OCI-LY7 (cell line): ENCODE measurements around the gene INSRR. TPM values are rescaled to one million over a fixed set of nuclear protein-coding genes. Genes with fewer than 3 reads are reported as not detected.

Source experiments
- BruUV-seq: library from RNA; stranded (reverse); fragments of 400-500 nt; replicated peaks from 2 replicates; lab custom pipeline; 2021; lab: Mats Ljungman, UMichigan
- CTCF ChIA-PET: fragments of 300-600 bp; sonication (Branson Sonifier 250); formaldehyde crosslinking; loops from one replicate; lab custom pipeline; 2022; ENCODE audit warnings: antibody characterized with exemption; ENCODE audit not compliant: unreplicated experiment; lab: Charles Lee
- POLR2A ChIA-PET: fragments of 300-600 bp; sonication (Branson Sonifier 250); formaldehyde crosslinking; loops from one replicate; lab custom pipeline; 2022; ENCODE audit warnings: antibody characterized with exemption; lab: Charles Lee
- DNase-seq: peaks from one replicate; pipeline ENCODE4 v3.0.0-alpha.2; 2015; ENCODE audit warnings: low spot score
- H2AFZ ChIP-seq: fragments of 200-600 bp; sonication (generic), shearing (Covaris generic); 2 replicates; pipeline ENCODE4 v1.6.1; 2014; ENCODE audit warnings: mild to moderate bottlenecking, antibody characterized with exemption, low read length, moderate library complexity
- H3K27ac ChIP-seq: fragments of 200-600 bp; sonication (generic); 2 replicates; pipeline ENCODE4 v1.5.1; 2014; ENCODE audit warnings: mixed run types, low read depth, mild to moderate bottlenecking, moderate library complexity, low read length, inconsistent platforms; ENCODE audit not compliant: poor library complexity, severe bottlenecking
- H3K36me3 ChIP-seq: fragments of 200-600 bp; sonication (generic); 2 replicates; pipeline ENCODE4 v1.6.1; 2014; ENCODE audit warnings: mild to moderate bottlenecking, antibody characterized with exemption, low read length, moderate library complexity, mixed read lengths; ENCODE audit not compliant: insufficient read depth
- H3K4me1 ChIP-seq: fragments of 200-600 bp; sonication (generic); 2 replicates; pipeline ENCODE4 v1.5.1; 2014; ENCODE audit warnings: mild to moderate bottlenecking, low read length; ENCODE audit not compliant: insufficient read depth, poor library complexity, severe bottlenecking
- H3K4me2 ChIP-seq: fragments of 200-600 bp; sonication (generic); 2 replicates; pipeline ENCODE4 v1.6.1; 2014; ENCODE audit warnings: mild to moderate bottlenecking, low read length
- H3K4me3 ChIP-seq: fragments of 200-600 bp; sonication (generic); 2 replicates; pipeline ENCODE4 v1.5.1; 2014; ENCODE audit warnings: mild to moderate bottlenecking, low read depth, low read length; ENCODE audit not compliant: poor library complexity, severe bottlenecking
- H3K79me2 ChIP-seq: fragments of 200-600 bp; sonication (generic); 2 replicates; pipeline ENCODE4 v1.6.1; 2016; ENCODE audit warnings: low read depth, mild to moderate bottlenecking, low read length, moderate library complexity, mixed read lengths; ENCODE audit not compliant: insufficient read depth
- H3K9me2 ChIP-seq: fragments of 200-600 bp; sonication (generic); 2 replicates; pipeline ENCODE4 v1.6.1; 2016; ENCODE audit warnings: mild to moderate bottlenecking, low read length, mixed read lengths; ENCODE audit not compliant: insufficient read depth
- H3K9me3 ChIP-seq: fragments of 200-600 bp; sonication (generic); 2 replicates; pipeline ENCODE4 v1.6.1; 2014; ENCODE audit warnings: mild to moderate bottlenecking, mixed run types, low read length, mixed read lengths
- H4K20me1 ChIP-seq: fragments of 200-600 bp; sonication (generic); 2 replicates; pipeline ENCODE4 v1.6.1; 2014; ENCODE audit warnings: mild to moderate bottlenecking, antibody characterized with exemption, low read length, moderate library complexity, mixed read lengths; ENCODE audit not compliant: insufficient read depth
- CTCF ChIP-seq: fragments of 200-600 bp; sonication (generic); conservative IDR thresholded peaks from 2 replicates; pipeline ENCODE4 v1.5.1; 2014; ENCODE audit warnings: mild to moderate bottlenecking, antibody characterized with exemption, low read length, moderate library complexity, mixed read lengths
- EZH2phosphoT487 ChIP-seq: fragments of 200-600 bp; sonication (generic); IDR thresholded peaks from 2 replicates; pipeline ENCODE4 v1.6.1; 2018; ENCODE audit warnings: low read depth, borderline replicate concordance, mild to moderate bottlenecking, mixed run types, antibody characterized with exemption, low read length, moderate library complexity, mixed read lengths
- intact Hi-C: fragments of 100-400 bp; cut with micrococcal nuclease; formaldehyde crosslinking; loops from one replicate; pipeline ENCODE4 v1.10.0; 2022; ENCODE audit not compliant: unreplicated experiment
- total RNA-seq, 2 experiments: library from RNA; depleted of rRNA in 1 of 2; stranded (reverse); fragments of >200 nt in 1 of 2; shearing (Covaris generic) in 1 of 2; gene quantifications; 2 replicates each; pipeline ENCODE4 v1.2.3, GENCODE V29; 2014 to 2022

The INSRR gene
- total RNA-seq, 2 experiments from 2014 or later: not detected

GRCh38 chr1:156898971-156899664, 40.2 kb upstream of the INSRR start:
- no peaks in the 10 kb centered on the region for H3K9me2 ChIP-seq
- no peak for DNase-seq
- no peaks in the 10 kb centered on the region for H3K36me3 ChIP-seq
- POLR2A ChIA-PET: interaction anchor here (0.5 kb wide), 1 partner anchor 101 kb away, joined by 3 read pairs; no protein-coding TSS in a partner anchor
- H3K4me1 ChIP-seq: no peaks in the 10 kb centered on the region
- no peak overlapping the region for H2AFZ ChIP-seq
- H3K27ac ChIP-seq: no peak overlapping the region
- TF ChIP-seq EZH2phosphoT487: no peak
- TF ChIP-seq CTCF: no peak
- no peaks in the 10 kb centered on the region for H3K9me3 ChIP-seq
- no peak overlapping the region for H3K4me2 ChIP-seq
- CTCF ChIA-PET: no interaction called here
- no TSS peak for BruUV-seq
- no peaks in the 10 kb centered on the region for H4K20me1 ChIP-seq
- intact Hi-C loops: no loop called here
- H3K4me3 ChIP-seq: no peak overlapping the region
- no peaks in the 10 kb centered on the region for H3K79me2 ChIP-seq

DNA sequence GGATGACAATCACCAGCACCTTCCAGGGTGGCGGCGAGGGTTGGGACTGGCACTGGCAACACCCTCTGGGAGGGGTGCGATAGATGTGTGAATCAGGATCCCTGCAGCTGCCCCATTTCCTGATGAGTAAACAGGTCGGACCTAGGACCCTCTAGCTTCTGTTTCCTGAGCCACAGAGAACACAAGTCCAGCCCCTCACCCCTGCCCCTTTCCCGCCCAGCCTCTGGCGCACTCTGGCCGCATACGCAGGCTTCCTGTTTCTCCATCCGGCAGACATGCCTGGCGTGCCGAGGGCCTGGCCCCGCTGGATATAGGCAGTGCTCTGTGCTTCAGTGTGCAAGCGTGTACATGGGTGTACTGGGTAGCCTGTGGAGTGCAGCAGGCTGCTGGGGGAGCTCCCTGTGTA, 39.2 kb upstream of the INSRR start:
- Histone ChIP-seq H3K9me3 (no peaks in the 10 kb centered on the region), H3K9me2 (no peaks in the 10 kb centered on the region), H3K4me3 (no peak overlapping the region), H2AFZ (no peak overlapping the region), H3K27ac (no peak overlapping the region), H3K79me2 (no peaks in the 10 kb centered on the region), H3K36me3 (no peaks in the 10 kb centered on the region), H4K20me1 (no peaks in the 10 kb centered on the region), H3K4me2 (no peak overlapping the region), H3K4me1 (no peaks in the 10 kb centered on the region)
- intact Hi-C loops: no loop called here
- POLR2A ChIA-PET: no interaction called here
- CTCF ChIA-PET: no interaction called here
- TF ChIP-seq CTCF: no peak
- no peak for TF ChIP-seq EZH2phosphoT487
- DNase-seq: no peak
- BruUV-seq: no TSS peak

DNA sequence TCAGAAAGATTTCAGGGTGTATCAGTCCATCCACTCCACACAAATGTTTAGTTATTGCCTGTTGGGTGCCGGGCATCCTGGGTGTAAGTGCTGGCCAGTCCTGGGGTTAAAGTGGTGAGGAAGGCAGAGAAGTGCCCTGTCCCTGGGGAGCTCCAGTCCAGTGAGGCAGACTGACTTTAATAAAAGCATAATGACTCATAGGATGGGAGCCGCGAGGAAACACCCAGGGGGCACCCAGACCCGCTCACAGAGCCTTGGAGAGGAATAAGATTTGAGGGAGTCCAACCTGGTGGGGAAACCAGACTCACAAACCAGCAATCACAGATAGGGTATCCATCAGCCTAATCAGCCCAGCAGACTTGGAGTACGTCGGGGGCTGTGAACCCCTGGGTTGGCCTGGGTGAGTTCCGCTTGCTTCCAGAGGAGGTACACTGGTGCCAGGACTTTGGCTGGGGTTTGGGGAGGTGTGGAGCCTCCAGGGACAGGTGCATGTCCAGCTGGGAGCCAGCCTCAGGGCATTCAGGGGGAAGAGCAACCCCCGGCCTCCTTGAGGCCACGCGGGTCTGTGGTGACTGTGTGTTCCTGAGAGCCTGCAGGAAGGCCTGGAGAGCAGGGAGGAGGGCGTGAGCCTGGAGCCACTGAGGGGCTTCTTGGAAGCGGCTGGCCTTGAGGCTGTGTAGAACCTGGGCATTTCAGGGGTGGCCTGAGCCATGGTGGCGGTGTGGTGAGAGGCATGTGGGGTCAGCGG, 38.3 kb upstream of the INSRR start:
- H3K4me3 ChIP-seq: no peak overlapping the region
- TF ChIP-seq EZH2phosphoT487 (no peak), CTCF (no peak)
- H2AFZ ChIP-seq: no peak overlapping the region
- H3K27ac ChIP-seq: no peak overlapping the region
- H3K9me2 ChIP-seq: no peaks in the 10 kb centered on the region
- no peak for DNase-seq
- intact Hi-C loops: no loop called here
- H4K20me1 ChIP-seq: no peaks in the 10 kb centered on the region
- no peak overlapping the region for H3K4me2 ChIP-seq
- CTCF ChIA-PET: no interaction called here
- H3K36me3 ChIP-seq: no peaks in the 10 kb centered on the region
- POLR2A ChIA-PET: no interaction called here
- H3K9me3 ChIP-seq: no peaks in the 10 kb centered on the region
- H3K4me1 ChIP-seq: no peaks in the 10 kb centered on the region
- H3K79me2 ChIP-seq: no peaks in the 10 kb centered on the region
- no TSS peak for BruUV-seq
